ENCODE measurements around the gene PTPN20.
"Not testable (repeated sequence)": the region's sequence is repeated elsewhere in the genome, so short reads cannot be mapped to it uniquely, and the experiment has no call there.

PTPN20 gene

GRCh38 chr10:46907185-46908117, 3.8 kb upstream of the PTPN20 start:
- not testable (repeated sequence) for H3K4me1 Mint-ChIP-seq; H3K27ac Mint-ChIP-seq (ENCODE audit: low read depth); ATAC-seq (replicated peaks; ENCODE audit: extremely low read depth, poor library complexity, severe bottlenecking); DNase-seq (ENCODE audit: low spot score in 2 of 2); H3K9me3 Mint-ChIP-seq; H3K4me3 Mint-ChIP-seq; H3K36me3 Mint-ChIP-seq (ENCODE audit: insufficient read depth); H3K27me3 Mint-ChIP-seq

GRCh38 chr10:46922498-46922897, 11.3 kb downstream of the PTPN20 start:
- ATAC-seq (replicated peaks; ENCODE audit: extremely low read depth, poor library complexity, severe bottlenecking); H3K27ac Mint-ChIP-seq (ENCODE audit: low read depth); H3K9me3 Mint-ChIP-seq; H3K4me3 Mint-ChIP-seq; H3K4me1 Mint-ChIP-seq; H3K27me3 Mint-ChIP-seq; H3K36me3 Mint-ChIP-seq (ENCODE audit: insufficient read depth); DNase-seq (ENCODE audit: low spot score in 2 of 2): not testable (repeated sequence)

- not testable (repeated sequence) for H3K9me3 Mint-ChIP-seq; H3K27ac Mint-ChIP-seq (ENCODE audit: low read depth); H3K4me1 Mint-ChIP-seq; H3K36me3 Mint-ChIP-seq (ENCODE audit: insufficient read depth); H3K27me3 Mint-ChIP-seq; H3K4me3 Mint-ChIP-seq; ATAC-seq (replicated peaks; ENCODE audit: extremely low read depth, poor library complexity, severe bottlenecking); DNase-seq (ENCODE audit: low spot score in 2 of 2)
Observed at GRCh38 chr10:46925156-46925555, 13.9 kb downstream of the PTPN20 start.

GRCh38 chr10:46925853-46926252, 14.6 kb downstream of the PTPN20 start:
- not testable (repeated sequence) for DNase-seq (ENCODE audit: low spot score in 2 of 2); ATAC-seq (replicated peaks; ENCODE audit: extremely low read depth, poor library complexity, severe bottlenecking); H3K27me3 Mint-ChIP-seq; H3K9me3 Mint-ChIP-seq; H3K36me3 Mint-ChIP-seq (ENCODE audit: insufficient read depth); H3K4me3 Mint-ChIP-seq; H3K4me1 Mint-ChIP-seq; H3K27ac Mint-ChIP-seq (ENCODE audit: low read depth)

- H3K36me3 Mint-ChIP-seq (ENCODE audit: insufficient read depth); ATAC-seq (replicated peaks; ENCODE audit: extremely low read depth, poor library complexity, severe bottlenecking); H3K9me3 Mint-ChIP-seq; H3K27me3 Mint-ChIP-seq; H3K27ac Mint-ChIP-seq (ENCODE audit: low read depth); H3K4me1 Mint-ChIP-seq; H3K4me3 Mint-ChIP-seq; DNase-seq (ENCODE audit: low spot score in 2 of 2): not testable (repeated sequence)
Observed at GRCh38 chr10:46928810-46929209, 17.6 kb downstream of the PTPN20 start.

GRCh38 chr10:46932383-46932782, 21.2 kb downstream of the PTPN20 start:
- ATAC-seq (replicated peaks; ENCODE audit: extremely low read depth, poor library complexity, severe bottlenecking); H3K4me3 Mint-ChIP-seq; H3K36me3 Mint-ChIP-seq (ENCODE audit: insufficient read depth); H3K27ac Mint-ChIP-seq (ENCODE audit: low read depth); DNase-seq (ENCODE audit: low spot score in 2 of 2); H3K9me3 Mint-ChIP-seq; H3K27me3 Mint-ChIP-seq; H3K4me1 Mint-ChIP-seq: not testable (repeated sequence)

- not testable (repeated sequence) for H3K36me3 Mint-ChIP-seq (ENCODE audit: insufficient read depth); H3K27ac Mint-ChIP-seq (ENCODE audit: low read depth); H3K27me3 Mint-ChIP-seq; H3K4me1 Mint-ChIP-seq; H3K9me3 Mint-ChIP-seq; H3K4me3 Mint-ChIP-seq; DNase-seq (ENCODE audit: low spot score in 2 of 2); ATAC-seq (replicated peaks; ENCODE audit: extremely low read depth, poor library complexity, severe bottlenecking)
Observed at GRCh38 chr10:46941091-46941490, 29.9 kb downstream of the PTPN20 start.

- H3K9me3 Mint-ChIP-seq; DNase-seq (ENCODE audit: low spot score in 2 of 2); H3K27me3 Mint-ChIP-seq; H3K4me1 Mint-ChIP-seq; H3K36me3 Mint-ChIP-seq (ENCODE audit: insufficient read depth); H3K27ac Mint-ChIP-seq (ENCODE audit: low read depth); ATAC-seq (replicated peaks; ENCODE audit: extremely low read depth, poor library complexity, severe bottlenecking); H3K4me3 Mint-ChIP-seq: not testable (repeated sequence)
Observed at GRCh38 chr10:46948687-46949518, 37.7 kb downstream of the PTPN20 start.

GRCh38 chr10:46952540-46952939, 41.3 kb downstream of the PTPN20 start:
- not testable (repeated sequence) for H3K27me3 Mint-ChIP-seq; H3K4me1 Mint-ChIP-seq; H3K27ac Mint-ChIP-seq (ENCODE audit: low read depth); H3K36me3 Mint-ChIP-seq (ENCODE audit: insufficient read depth); H3K4me3 Mint-ChIP-seq; ATAC-seq (replicated peaks; ENCODE audit: extremely low read depth, poor library complexity, severe bottlenecking); DNase-seq (ENCODE audit: low spot score in 2 of 2); H3K9me3 Mint-ChIP-seq

- not testable (repeated sequence) for H3K27me3 Mint-ChIP-seq
Observed at GRCh38 chr10:46960742-46961141, 49.5 kb downstream of the PTPN20 start.

GRCh38 chr10:46963356-46963755, 52.1 kb downstream of the PTPN20 start:
- H3K27me3 Mint-ChIP-seq; H3K36me3 Mint-ChIP-seq (ENCODE audit: insufficient read depth); H3K4me3 Mint-ChIP-seq; H3K27ac Mint-ChIP-seq (ENCODE audit: low read depth); H3K9me3 Mint-ChIP-seq; ATAC-seq (replicated peaks; ENCODE audit: extremely low read depth, poor library complexity, severe bottlenecking); H3K4me1 Mint-ChIP-seq; DNase-seq (ENCODE audit: low spot score in 2 of 2): not testable (repeated sequence)

More at GRCh38 chr10:46960742-46961141, 49.5 kb downstream of the PTPN20 start:
- not testable (repeated sequence) for H3K4me1 Mint-ChIP-seq; H3K27ac Mint-ChIP-seq (ENCODE audit: low read depth); H3K36me3 Mint-ChIP-seq (ENCODE audit: insufficient read depth); DNase-seq (ENCODE audit: low spot score in 2 of 2); H3K9me3 Mint-ChIP-seq; H3K4me3 Mint-ChIP-seq; ATAC-seq (replicated peaks; ENCODE audit: extremely low read depth, poor library complexity, severe bottlenecking)

- H3K27me3 Mint-ChIP-seq; DNase-seq (ENCODE audit: low spot score in 2 of 2); H3K4me3 Mint-ChIP-seq; H3K36me3 Mint-ChIP-seq (ENCODE audit: insufficient read depth); ATAC-seq (replicated peaks; ENCODE audit: extremely low read depth, poor library complexity, severe bottlenecking); H3K4me1 Mint-ChIP-seq; H3K9me3 Mint-ChIP-seq; H3K27ac Mint-ChIP-seq (ENCODE audit: low read depth): not testable (repeated sequence)
Observed at GRCh38 chr10:46967013-46967412, 55.8 kb downstream of the PTPN20 start.

- H3K27ac Mint-ChIP-seq (ENCODE audit: low read depth); H3K9me3 Mint-ChIP-seq; DNase-seq (ENCODE audit: low spot score in 2 of 2); H3K4me3 Mint-ChIP-seq; H3K27me3 Mint-ChIP-seq; H3K36me3 Mint-ChIP-seq (ENCODE audit: insufficient read depth); H3K4me1 Mint-ChIP-seq; ATAC-seq (replicated peaks; ENCODE audit: extremely low read depth, poor library complexity, severe bottlenecking): not testable (repeated sequence)
Observed at GRCh38 chr10:46980223-46980622, 69.0 kb downstream of the PTPN20 start.

Measured in central memory CD8-positive, alpha-beta T cell (primary cell).